ENCODE results near the gene MARCHF4. TPM values are rescaled to one million over a fixed set of nuclear protein-coding genes. Genes with fewer than 3 reads are reported as not detected.

The MARCHF4 gene
- total RNA-seq, 6 experiments from 2014 or later = 44.9 to 70.3 (median 48.2) TPM

DNA sequence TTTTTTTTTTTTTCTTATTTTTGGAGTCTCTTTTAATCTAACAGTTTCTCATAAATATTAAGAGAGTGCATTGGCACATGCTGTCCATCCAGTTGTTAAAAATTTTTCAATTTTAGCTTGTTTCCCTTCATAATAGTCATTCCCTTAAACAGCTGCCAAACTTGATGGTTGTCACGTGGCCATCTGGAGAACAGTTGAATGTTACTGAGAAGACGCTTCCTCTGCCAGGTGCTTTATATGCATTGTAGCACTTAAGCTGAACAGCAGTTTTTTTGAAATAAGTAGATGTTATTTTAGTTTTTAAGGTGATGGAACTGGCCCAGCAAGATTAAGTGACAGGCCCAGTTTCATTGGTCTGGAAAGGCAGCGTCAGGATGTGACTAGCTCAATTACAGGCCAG is 43.3 kb upstream of the MARCHF4 start:
- no peak for DNase-seq
- Mint-ChIP-seq H3K27ac (no peak overlapping the region), H3K4me3 (no peak overlapping the region), H3K27me3 (ENCODE audit: insufficient read depth) (no peaks in the 10 kb centered on the region), H3K9me3 (no peaks in the 10 kb centered on the region), H3K36me3 (ENCODE audit: low read depth) (peaks cover 30% of the 10 kb centered on the region), H3K4me1 (ENCODE audit: low read depth) (peaks cover 31% of the 10 kb centered on the region)
- TF ChIP-seq, protein P1, sequence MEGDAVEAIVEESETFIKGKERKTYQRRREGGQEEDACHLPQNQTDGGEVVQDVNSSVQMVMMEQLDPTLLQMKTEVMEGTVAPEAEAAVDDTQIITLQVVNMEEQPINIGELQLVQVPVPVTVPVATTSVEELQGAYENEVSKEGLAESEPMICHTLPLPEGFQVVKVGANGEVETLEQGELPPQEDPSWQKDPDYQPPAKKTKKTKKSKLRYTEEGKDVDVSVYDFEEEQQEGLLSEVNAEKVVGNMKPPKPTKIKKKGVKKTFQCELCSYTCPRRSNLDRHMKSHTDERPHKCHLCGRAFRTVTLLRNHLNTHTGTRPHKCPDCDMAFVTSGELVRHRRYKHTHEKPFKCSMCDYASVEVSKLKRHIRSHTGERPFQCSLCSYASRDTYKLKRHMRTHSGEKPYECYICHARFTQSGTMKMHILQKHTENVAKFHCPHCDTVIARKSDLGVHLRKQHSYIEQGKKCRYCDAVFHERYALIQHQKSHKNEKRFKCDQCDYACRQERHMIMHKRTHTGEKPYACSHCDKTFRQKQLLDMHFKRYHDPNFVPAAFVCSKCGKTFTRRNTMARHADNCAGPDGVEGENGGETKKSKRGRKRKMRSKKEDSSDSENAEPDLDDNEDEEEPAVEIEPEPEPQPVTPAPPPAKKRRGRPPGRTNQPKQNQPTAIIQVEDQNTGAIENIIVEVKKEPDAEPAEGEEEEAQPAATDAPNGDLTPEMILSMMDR (IDR thresholded peaks at IDR 0.05) = no peak

DNA sequence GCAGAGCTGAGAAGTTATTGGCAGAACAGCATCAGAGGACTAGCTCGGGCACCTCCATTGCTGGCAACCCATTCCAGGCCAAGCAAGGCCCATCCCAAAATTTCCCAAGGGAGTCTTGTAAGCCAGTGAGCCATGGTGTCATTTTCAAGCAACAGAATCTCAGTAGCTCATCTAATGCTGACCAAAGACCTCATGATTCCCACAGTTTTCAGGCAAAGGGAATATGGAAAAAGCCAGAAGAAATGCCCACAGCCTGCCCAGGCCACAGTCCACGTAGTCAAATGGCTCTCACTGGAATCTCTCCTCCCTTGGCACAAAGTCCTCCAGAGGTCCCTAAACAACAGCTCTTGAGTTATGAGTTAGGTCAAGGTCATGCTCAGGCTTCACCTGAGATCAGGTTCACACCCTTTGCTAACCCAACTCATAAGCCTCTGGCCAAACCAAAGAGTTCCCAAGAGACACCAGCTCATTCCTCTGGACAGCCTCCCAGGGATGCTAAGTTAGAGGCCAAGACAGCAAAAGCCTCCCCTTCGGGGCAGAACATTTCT is 42.6 kb upstream of the MARCHF4 start:
- Mint-ChIP-seq H3K9me3 (no peaks in the 10 kb centered on the region), H3K4me3 (no peak overlapping the region), H3K36me3 (ENCODE audit: low read depth) (peaks cover 23% of the 10 kb centered on the region), H3K27ac (no peak overlapping the region), H3K4me1 (ENCODE audit: low read depth) (peaks cover 25% of the 10 kb centered on the region), H3K27me3 (ENCODE audit: insufficient read depth) (no peaks in the 10 kb centered on the region)
- TF ChIP-seq, protein P1 (IDR thresholded peaks at IDR 0.05) = no peak
- no peak for DNase-seq

DNA sequence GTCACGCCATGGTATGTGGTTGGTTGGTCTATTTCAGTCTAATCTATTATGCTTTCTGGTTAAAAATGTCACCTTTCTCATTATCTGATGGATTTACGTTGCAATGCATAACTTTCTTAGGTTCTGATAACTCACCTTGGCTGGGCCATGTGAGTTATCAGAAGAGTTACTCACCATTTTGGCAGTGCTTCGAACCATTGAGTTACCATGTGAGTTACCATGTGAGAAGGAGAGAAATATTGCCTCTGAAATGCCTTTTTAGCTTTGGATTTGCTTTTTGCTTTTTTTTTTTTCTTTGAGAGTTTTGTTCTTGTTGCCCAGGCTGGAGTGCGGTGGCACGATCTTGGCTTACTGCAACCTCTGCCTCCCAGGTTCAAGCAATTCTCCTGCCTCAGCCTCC is 41.6 kb upstream of the MARCHF4 start:
- TF ChIP-seq, protein P1 (IDR thresholded peaks at IDR 0.05) = no peak
- Mint-ChIP-seq H3K27ac (no peak overlapping the region), H3K9me3 (no peaks in the 10 kb centered on the region), H3K36me3 (ENCODE audit: low read depth) (peaks cover 18% of the 10 kb centered on the region), H3K27me3 (ENCODE audit: insufficient read depth) (no peaks in the 10 kb centered on the region), H3K4me1 (ENCODE audit: low read depth) (peaks cover 19% of the 10 kb centered on the region), H3K4me3 (peak overlapping the region; percentile 96)
- no peak for DNase-seq

DNA sequence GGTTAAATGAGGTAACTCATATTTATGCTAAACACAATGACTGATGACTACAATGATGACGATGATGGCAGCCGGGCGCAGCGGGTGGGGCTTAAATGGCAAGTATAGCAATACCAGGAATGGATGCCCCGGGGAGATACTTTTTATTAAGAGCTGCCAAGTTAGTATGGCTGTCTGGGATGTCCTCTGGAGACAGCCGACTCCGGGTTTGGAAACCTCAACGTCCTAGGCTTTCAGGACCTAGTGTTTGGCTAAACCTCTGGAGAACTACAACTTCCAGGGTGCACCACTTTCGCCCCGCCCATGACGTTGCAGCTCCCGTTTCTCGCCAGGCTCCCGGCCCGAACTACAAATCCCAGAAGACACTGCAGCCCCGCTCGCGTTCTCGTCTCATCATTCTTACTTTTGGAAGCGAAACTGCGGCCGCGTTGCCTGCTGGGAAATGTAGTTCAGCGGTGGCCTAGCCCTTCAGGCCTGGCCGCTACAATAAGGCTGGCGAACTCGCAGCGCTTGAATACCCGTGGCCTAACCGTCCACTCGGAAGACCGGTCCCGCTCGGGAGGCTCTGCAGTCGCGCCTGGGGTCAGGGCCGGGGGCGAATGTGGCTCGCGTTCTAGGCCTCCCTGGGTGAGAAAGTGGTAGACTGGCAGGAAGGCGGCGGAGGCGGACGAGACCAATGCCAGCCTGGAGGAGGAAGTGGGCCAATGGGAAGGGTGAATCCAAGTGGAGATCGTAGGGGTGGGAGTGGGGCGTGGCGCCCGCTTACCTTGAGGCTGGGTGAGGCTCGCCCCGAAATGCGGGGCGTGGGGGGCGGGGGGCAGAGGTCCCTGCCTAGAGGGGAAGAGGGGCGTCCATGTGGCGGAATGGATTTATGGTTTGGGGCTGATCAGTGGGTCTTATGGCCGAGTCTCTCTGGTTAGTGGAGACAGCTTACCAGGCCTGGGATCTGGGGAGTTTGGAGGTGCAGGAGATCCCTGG is 40.0 kb upstream of the MARCHF4 start, which contains the start of gene SMARCAL1:
Gene SMARCAL1, plus strand, starts transcription at position 463 of the 978 bp plus-strand sequence. CDS start 2,221 bp downstream, outside the sequence.
- peak; percentile 97 for DNase-seq
- peak within 1 kb of the TSS; percentile 96 for H3K4me3 Mint-ChIP-seq
- TF ChIP-seq, protein P1 (IDR thresholded peaks at IDR 0.05) = no peak

DNA sequence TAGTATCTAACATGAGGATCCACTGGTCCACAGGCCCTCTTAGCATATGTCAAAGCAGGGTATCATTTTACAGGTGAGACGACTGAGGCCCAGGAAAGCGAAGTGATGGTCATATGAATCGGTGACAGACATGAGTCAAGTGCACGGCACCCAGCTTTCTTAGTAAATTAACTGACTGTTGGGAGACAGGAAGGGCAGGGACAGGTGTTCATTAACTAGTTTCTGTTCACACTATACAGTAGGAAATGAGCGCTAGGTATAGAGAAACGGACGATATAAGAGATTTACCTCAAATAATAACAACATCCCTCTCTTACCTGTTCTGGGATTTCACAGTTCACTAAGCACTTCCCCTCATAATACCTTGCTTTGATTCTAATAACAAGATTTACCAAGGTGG is 38.3 kb upstream of the MARCHF4 start:
- peaks cover 17% of the 10 kb centered on the region for H3K4me1 Mint-ChIP-seq (ENCODE audit: low read depth)
- H3K4me3 Mint-ChIP-seq = no peak overlapping the region
- DNase-seq = no peak
- H3K27me3 Mint-ChIP-seq (ENCODE audit: insufficient read depth) = no peaks in the 10 kb centered on the region; the same call in 1 of the 2 replicates
- no peak overlapping the region for H3K27ac Mint-ChIP-seq
- H3K9me3 Mint-ChIP-seq = no peaks in the 10 kb centered on the region
- TF ChIP-seq, protein P1 (IDR thresholded peaks at IDR 0.05) = no peak
- H3K36me3 Mint-ChIP-seq (ENCODE audit: low read depth) = peaks cover 3% of the 10 kb centered on the region; the same call in 1 of the 2 replicates

More for the DNA sequence above, 40.0 kb upstream of the MARCHF4 start, which contains the start of gene SMARCAL1:
- peak within 1 kb of the TSS; percentile 95 for H3K27ac Mint-ChIP-seq
- H3K36me3 Mint-ChIP-seq (ENCODE audit: low read depth) = peaks cover 13% of the 10 kb centered on the region
- no peaks in the 10 kb centered on the region for H3K9me3 Mint-ChIP-seq
- H3K27me3 Mint-ChIP-seq (ENCODE audit: insufficient read depth) = no peaks in the 10 kb centered on the region
- peaks cover 14% of the 10 kb centered on the region for H3K4me1 Mint-ChIP-seq (ENCODE audit: low read depth)
